ENCODE results near the gene C20orf96. TPM values are rescaled to one million over a fixed set of nuclear protein-coding genes. Genes with fewer than 3 reads are reported as not detected.
"Not testable (repeated sequence)": the region's sequence is repeated elsewhere in the genome, so short reads cannot be mapped to it uniquely, and the experiment has no call there.

C20orf96 gene
- total RNA-seq, 1 donor from 2014 or later: 4.6 TPM

DNA sequence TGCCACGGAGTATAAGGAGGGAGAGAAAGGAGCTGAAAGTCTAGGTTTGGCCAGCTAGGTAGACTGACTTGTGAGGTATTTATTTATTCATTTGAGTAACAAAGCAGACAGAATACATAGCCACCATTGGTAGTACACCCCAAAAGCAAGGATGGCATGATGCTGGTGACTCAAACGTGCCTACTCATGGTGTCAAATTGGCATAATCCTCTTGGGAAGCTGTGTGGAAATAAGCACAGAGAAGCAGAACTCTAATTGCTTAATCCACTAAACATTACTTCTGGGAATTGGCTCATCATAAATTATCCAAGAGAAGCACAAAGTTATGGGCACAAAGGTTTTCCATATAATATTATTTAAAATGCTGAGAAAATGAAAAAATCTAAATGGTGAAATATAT lies 30.6 kb downstream of the C20orf96 start:
- no peak for ATAC-seq (ENCODE audit: poor library complexity)
- intact Hi-C loops (cut with DNase I): no loop called here

DNA sequence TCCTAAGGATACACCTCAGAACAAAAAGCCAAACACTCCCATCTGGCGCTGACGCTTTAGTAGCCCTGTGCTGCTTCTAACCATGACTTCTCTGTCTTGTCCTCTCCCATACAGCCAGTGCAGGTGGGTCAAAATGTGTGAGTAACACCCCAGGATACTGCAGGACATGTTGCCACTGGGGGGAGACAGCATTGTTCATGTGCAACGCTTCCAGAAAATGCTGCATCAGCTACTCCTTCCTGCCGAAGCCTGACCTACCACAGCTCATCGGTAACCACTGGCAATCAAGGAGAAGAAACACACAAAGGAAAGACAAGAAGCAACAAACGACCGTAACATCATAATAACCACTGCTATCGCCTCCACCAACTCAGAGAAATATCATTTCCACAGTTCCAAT lies 31.6 kb downstream of the C20orf96 start:
- intact Hi-C loops (cut with DNase I): no loop called here
- DNase-seq (no peak), ATAC-seq (ENCODE audit: poor library complexity) (no peak)

More for the DNA sequence above, 30.6 kb downstream of the C20orf96 start:
- no peak for DNase-seq

DNA sequence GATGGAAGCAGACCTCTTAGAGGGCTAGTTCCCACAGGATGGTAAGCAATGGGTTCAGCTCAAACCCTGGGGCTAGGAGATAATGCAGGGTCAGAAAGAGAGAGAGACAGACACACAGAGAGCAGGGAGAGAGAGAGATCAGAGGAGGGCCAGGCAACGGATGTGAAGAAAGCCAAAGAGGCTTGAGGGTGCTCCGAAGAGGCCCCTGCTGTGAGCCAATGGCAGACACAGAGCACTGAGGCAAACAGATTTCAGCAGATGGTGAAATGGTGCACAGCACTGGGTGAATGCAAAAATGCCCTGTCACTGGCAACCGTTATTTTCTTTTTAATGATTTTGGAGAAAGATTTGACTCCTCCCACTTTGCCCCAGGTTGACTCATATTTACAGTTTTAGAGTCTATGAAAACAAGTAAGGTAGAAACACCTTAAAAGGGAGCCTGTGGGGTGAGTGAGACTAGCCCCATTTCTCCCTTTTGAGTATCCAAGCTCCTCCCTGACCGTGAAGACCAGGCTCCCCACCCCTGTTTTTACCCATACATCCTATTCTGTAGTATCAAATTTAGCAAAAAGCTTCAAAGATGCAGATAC lies 32.2 kb downstream of the C20orf96 start:
- intact Hi-C loops (cut with DNase I): no loop called here
- no peak for ATAC-seq (ENCODE audit: poor library complexity)
- DNase-seq: no peak

DNA sequence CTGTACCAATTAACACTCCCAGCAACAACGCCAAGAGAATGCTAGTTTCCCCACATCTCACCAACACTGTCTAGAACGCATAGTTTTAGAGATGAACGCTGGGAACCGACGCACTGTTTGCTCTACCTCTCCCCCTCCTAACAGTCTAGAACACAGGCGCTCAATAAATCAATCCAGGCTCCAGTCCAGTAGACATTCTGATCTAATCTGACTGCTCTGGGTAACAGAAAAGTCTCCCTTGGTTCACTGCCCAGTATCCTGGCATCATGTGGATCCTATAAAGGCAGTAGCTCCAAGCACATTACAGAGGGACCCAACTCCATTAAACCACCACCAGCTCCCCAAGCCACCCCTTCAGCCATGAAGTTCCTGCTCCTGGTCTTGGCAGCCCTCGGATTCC lies 33.1 kb downstream of the C20orf96 start, which contains the start of gene DEFB132:
Gene DEFB132, plus strand, starts transcription at position 306 of the 400 bp plus-strand sequence. Its CDS starts 55 bp downstream, at position 361.
- intact Hi-C loops (cut with DNase I): no loop called here
- ATAC-seq (ENCODE audit: poor library complexity) (peak; percentile 27), DNase-seq (no peak)

DNA sequence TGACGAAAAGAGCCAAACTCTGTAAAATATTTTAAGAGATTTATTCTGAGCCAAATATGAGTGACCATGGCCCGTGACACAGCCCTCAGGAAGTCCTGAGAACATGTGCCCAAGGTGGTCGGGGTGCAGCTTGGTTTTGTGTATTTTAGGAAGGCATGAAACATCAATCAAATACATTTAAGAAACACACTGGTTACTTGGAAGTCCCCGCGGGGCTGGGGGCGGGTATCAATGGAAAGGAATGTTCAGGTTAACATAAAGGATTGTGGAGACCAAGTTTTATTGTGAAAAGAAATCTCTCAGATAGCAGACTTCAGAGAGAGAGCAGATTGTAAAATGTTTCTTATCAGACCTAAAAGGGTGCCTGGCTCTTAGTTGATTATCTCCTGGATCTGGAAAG lies 37.1 kb downstream of the C20orf96 start:
- DNase-seq; intact Hi-C loops (cut with DNase I); ATAC-seq (ENCODE audit: poor library complexity): not testable (repeated sequence)

DNA sequence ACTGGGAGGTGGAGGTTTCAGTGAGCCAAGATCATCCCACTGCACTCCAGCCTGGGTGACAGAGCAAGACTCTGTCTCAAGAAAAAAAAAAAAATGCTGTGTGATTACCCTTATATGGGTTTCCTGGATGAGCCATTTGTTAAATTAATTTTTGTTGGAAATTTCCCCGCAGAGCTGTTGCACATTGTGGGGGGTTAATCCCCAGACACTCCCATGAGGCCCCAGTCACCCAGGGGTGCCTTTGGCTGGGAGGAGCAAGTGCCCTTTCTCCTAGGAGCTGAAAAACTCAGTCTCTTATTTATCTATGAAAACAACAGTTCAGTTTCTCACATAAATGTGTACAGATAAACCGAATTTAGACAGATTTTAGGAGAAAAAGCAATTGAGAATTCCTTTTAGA lies 37.7 kb downstream of the C20orf96 start:
- intact Hi-C loops (cut with DNase I): no loop called here
- ATAC-seq (ENCODE audit: poor library complexity): no peak
- no peak for DNase-seq

DNA sequence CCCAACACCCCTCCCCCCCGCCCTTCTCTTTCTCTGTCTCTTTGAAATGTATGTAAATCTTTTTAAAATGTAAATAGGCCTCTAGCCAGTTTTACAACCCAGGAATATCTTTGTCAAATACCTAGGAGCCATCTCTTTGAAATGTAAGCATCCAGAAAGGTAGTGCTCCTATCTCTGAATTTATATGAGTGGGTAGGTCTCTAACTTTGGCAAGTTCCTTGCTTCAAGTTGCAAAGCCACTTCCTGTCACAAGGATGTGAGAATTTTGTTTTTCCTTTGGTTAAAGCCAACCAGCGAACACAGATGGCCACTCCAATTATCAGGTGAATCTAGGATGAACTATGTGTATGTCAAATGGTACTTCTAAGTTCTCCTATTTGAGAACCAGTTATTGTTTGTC lies 39.2 kb downstream of the C20orf96 start:
- intact Hi-C loops (cut with DNase I): no loop called here
- ATAC-seq (ENCODE audit: poor library complexity) (no peak), DNase-seq (no peak)

DNA sequence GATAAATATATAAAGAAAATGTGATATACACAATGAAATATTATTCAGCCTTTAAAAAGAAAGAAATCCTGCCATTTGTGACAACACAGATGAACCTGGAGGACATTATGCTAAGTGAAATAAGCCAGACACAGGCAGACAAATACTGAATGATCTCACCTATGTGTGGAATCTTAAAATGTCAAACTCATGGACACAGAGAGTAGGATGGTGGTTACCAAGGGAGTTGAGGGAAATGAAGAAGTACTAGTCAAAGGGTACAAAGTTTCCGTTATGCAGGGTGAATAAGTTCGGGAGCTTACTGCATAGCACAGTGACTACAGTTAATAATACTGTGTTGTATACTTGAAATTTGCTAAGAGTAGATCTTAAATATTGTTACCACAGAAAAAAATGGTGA lies 47.6 kb downstream of the C20orf96 start:
- no peak for DNase-seq
- intact Hi-C loops (cut with DNase I): no loop called here
- ATAC-seq (ENCODE audit: poor library complexity): no peak

DNA sequence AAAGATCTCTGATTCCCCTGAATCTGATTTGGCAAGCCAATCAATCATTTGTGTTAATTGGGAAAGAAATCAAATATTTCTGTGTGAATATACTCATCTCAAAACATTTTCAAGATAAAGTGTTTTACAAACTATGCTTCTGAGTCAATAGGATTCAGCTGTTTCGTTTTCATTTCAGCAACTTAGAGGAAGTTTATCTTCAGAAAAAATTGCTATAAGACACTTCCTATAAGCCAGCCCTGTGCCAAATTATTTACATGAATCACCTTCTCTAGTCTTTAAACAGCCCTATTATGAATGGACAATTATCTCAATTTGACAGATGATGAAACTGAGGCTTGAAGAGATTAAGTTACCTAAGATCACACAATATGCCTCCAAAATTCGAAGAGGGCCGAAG lies 52.6 kb downstream of the C20orf96 start:
- no peak for ATAC-seq (ENCODE audit: poor library complexity)
- intact Hi-C loops (cut with DNase I): no loop called here
- DNase-seq: no peak

DNA sequence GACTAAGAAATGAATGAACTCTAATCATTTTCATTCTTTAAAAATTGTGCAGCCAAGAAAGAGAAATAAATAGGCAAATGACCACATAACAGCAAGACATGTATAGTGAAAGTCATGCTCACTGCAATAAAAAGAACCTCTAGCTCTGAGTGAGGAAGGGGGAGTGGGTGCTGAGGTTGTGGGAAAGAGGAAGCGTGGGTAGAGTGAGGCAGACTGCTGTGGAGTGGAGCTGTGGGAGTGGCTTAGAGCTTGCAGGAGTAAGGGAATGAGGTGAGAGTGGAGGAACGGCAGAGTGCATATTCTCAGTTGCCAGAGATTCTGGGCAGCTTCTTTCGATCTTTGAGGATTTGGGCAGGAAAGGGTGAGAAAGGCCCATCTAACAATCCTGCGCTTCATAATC lies 53.1 kb downstream of the C20orf96 start:
- intact Hi-C loops (cut with DNase I): no loop called here
- ATAC-seq (ENCODE audit: poor library complexity) (no peak), DNase-seq (no peak)

DNA sequence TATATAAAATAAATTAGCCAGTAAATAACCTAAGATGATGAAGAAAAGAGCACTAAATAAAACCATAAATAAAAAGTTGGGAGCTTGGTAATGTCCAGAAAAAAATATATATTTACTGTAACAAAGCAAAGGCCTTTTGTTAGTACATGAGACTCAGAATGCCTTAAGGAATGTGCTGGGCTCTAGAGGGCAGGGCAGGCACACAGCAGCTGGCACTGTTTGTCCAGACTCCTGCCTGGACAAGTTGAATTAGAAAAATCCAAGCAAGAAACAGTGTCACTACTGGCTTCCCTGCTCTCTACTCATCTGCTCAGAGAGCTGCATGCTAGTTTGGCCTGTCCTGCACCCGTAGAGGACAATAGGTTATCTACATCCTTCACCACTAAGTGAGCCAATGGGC lies 54.7 kb downstream of the C20orf96 start:
- intact Hi-C loops (cut with DNase I): no loop called here
- peak; percentile 42 for DNase-seq
- peak; percentile 68 for ATAC-seq (ENCODE audit: poor library complexity)

DNA sequence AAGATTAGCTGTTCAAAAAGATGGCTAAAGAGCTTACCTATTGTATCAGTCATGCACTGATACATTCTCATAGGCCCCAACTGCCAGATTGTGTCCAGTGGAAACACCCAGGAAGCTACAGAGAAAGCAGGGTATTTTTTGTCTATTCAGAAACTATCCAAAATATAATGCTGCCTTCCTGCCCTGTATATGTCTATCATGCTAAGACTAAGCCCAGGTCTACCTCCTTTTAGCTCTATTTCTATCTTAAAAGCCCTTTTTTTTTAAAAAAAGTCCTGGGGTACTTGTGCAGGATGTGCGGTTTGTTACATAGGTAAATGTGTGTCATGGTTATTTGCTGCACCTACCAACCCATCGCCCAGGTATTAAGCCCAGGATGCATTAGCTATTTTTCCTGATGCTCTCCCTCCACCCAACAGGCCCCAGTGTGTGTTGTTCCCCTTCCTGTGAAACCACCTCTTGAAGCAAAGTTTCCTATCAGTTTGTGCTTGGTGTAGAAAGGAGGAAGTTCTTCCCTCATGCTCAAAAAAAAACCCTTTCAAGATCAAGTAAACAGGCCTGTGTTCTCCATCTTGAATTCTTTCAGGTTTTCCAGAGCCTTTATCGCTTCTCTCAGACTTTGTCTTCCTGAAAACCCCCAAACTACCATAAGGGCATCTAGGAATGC lies 63.0 kb downstream of the C20orf96 start:
- ATAC-seq (ENCODE audit: poor library complexity) (no peak), DNase-seq (no peak)
- intact Hi-C loops (cut with DNase I): no loop called here

DNA sequence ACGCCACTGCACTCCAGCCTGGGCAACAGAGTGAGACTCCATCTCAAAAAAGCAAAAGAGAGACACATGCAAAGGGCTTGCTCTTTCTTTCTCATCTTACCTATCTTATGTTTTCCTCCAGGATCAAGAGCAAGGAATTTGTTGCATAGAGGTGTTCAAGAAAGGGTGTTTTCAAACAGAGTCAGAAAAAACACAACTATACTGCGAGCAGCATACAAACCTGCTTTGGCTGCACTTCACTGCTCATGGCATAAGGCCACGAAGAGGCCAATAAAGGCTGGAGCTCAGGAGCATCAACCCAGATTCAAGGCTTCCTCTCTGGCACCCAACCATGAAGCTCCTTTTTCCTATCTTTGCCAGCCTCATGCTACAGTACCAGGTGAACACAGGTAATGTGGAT lies 63.6 kb downstream of the C20orf96 start, which contains the start of gene DEFB129:
Gene DEFB129, plus strand, starts transcription at position 301 of the 400 bp plus-strand sequence. Its CDS starts 31 bp downstream, at position 332.
- ATAC-seq (ENCODE audit: poor library complexity) (no peak), DNase-seq (no peak)
- intact Hi-C loops (cut with DNase I): no loop called here

DNA sequence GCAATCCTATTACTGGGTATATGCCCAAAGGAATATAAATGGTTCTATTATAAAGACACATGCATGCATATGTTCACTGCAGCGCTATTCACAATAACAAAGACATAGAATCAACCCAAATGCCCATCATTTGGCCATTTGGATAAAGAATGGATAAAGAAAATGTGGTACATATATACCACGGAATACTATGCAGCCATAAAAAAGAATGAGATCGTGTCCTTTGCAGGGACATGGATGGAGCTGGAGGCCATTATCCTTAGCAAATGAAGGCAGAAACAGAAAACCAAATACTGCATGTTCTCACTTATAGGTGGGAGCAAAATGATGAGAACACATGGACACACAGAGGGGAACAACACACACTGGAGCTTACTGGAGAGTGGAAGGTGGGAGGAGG lies 64.7 kb downstream of the C20orf96 start:
- intact Hi-C loops (cut with DNase I); DNase-seq; ATAC-seq (ENCODE audit: poor library complexity): not testable (repeated sequence)

DNA sequence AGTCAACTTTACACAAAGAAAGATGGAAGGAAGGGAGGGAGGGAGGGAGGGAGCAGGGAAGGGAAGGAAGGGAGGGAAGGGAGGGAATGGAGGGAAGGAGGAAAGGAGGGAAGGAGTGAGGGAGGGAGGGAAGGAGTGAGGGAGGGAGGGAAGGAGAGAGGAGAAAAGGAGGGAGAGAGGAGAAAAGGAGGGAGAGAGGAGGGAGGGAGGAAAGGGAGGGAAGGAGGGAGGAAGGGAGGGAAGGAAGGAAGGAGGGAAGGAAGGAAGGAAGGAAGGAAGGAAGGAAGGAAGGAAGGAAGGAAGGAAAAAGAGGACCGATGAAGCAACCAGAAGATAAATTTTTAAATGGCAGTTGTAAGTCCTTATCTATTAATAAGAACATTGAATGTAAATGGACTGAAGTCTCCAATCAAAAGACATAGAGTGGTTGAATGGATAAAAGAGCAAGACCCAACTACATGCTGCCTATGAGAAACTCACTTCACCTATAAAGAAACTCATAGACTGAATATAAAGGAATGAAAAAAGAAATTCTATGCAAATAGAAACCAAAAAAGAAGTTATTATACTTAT lies 69.2 kb downstream of the C20orf96 start:
- no peak for DNase-seq
- intact Hi-C loops (cut with DNase I): no loop called here
- no peak for ATAC-seq (ENCODE audit: poor library complexity)

Other genes starting within 250 kb of the C20orf96 start
- gene DEFB125, start 203.1 kb downstream of the C20orf96 start, total RNA-seq: not detected
- gene DEFB126, start 148.2 kb downstream of the C20orf96 start, total RNA-seq: not detected
- gene DEFB127, start 133.3 kb downstream of the C20orf96 start, total RNA-seq: not detected
- not detected for gene DEFB128, start 101.0 kb downstream of the C20orf96 start, total RNA-seq
- gene DEFB129, start 63.5 kb downstream of the C20orf96 start, total RNA-seq: not detected
- gene DEFB132, start 33.0 kb downstream of the C20orf96 start, total RNA-seq: not detected
- gene ZCCHC3, start 6.8 kb upstream of the C20orf96 start, total RNA-seq: 11.8 TPM
- 16.2 TPM for gene SOX12, start 34.8 kb upstream of the C20orf96 start, total RNA-seq
- gene NRSN2, start 56.4 kb upstream of the C20orf96 start, total RNA-seq: 14.5 TPM
- gene TRIB3, start 90.0 kb upstream of the C20orf96 start, total RNA-seq: 0.67 TPM
- 44.2 TPM for gene RBCK1, start 117.5 kb upstream of the C20orf96 start, total RNA-seq
- 23.1 TPM for gene TBC1D20, start 171.8 kb upstream of the C20orf96 start, total RNA-seq